Ascending aorta (tissue), 2 donors: ENCODE measurements around the gene RTN4. TPM values are rescaled to one million over a fixed set of nuclear protein-coding genes. Genes with fewer than 3 reads are reported as not detected.
"Not testable (repeated sequence)": the region's sequence is repeated elsewhere in the genome, so short reads cannot be mapped to it uniquely, and the experiment has no call there.

Experiments
- DNase-seq, 2 donors: peaks; one replicate each; pipeline ENCODE4 v3.0.0-alpha.2; 2019; ENCODE audit warnings: low spot score in 2 of 2
- H3K27ac ChIP-seq, 2 donors: fragments of 200-600 bp; sonication (generic); one replicate each; pipeline ENCODE4 v1.5.1; 2016 to 2017; ENCODE audit warnings: mild to moderate bottlenecking in 1 of 2
- H3K27me3 ChIP-seq: fragments of 200-600 bp; sonication (generic); one replicate; pipeline ENCODE4 v1.5.1; 2017
- H3K36me3 ChIP-seq, 2 donors: fragments of 200-600 bp; sonication (generic); one replicate each; pipeline ENCODE4 v1.5.1; 2016
- H3K4me1 ChIP-seq, 2 donors: fragments of 200-600 bp; sonication (generic); one replicate each; pipeline ENCODE4 v1.5.1; 2016 to 2017; ENCODE audit warnings: mild to moderate bottlenecking in 1 of 2
- H3K4me3 ChIP-seq, 2 donors: fragments of 200-600 bp; sonication (generic); one replicate each; pipeline ENCODE4 v1.5.1; 2016 to 2017; ENCODE audit warnings: mild to moderate bottlenecking in 1 of 2
- H3K9me3 ChIP-seq, 2 donors: fragments of 200-600 bp; sonication (generic); one replicate each; pipeline ENCODE4 v1.5.1; 2016
- intact Hi-C: fragments of 100-400 bp; cut with DNase I; formaldehyde crosslinking; loops from one replicate; pipeline ENCODE4 v1.15.1; 2023
- total RNA-seq: library from RNA; depleted of rRNA; stranded (reverse); fragments of >200 nt; gene quantifications from one replicate; pipeline ENCODE4 v1.1.0, GENCODE V29; 2016
- TF ChIP-seq, protein P1 (sequence below), 3 experiments: fragments of 200-600 bp in 2 of 3; fragments of 450-650 bp in 1 of 3; sonication (generic) in 2 of 3; IDR thresholded peaks; one replicate each; pipeline ENCODE4 v1.5.1; 2016 to 2019; ENCODE audit warnings: antibody characterized with exemption in 3 of 3, mild to moderate bottlenecking in 1 of 3, moderate library complexity in 1 of 3

Gene RTN4
- total RNA-seq, 1 donor from 2014 or later, result 296 TPM

DNA sequence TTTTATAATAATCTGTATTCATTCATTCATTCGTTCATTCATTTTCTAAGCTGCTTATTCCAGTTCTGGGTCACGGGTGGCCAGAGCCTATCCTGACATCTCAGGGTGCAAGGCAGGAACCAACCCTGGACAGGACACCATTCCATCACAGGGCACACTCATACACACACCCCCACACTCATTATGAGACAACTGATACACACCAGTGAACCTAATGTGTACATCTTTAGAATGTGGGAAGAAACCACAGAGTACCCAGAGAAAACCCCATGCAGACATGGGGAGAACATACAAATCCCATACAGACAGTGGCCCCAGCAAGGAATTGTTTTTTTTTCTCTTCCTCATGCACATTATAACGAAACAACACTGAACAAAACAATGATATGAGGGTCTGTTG is 54.7 kb downstream of the RTN4 start:
- peaks cover 3 to 30% of the 10 kb centered on the region in 2 donors for H3K4me1 ChIP-seq
- TF ChIP-seq, protein P1, sequence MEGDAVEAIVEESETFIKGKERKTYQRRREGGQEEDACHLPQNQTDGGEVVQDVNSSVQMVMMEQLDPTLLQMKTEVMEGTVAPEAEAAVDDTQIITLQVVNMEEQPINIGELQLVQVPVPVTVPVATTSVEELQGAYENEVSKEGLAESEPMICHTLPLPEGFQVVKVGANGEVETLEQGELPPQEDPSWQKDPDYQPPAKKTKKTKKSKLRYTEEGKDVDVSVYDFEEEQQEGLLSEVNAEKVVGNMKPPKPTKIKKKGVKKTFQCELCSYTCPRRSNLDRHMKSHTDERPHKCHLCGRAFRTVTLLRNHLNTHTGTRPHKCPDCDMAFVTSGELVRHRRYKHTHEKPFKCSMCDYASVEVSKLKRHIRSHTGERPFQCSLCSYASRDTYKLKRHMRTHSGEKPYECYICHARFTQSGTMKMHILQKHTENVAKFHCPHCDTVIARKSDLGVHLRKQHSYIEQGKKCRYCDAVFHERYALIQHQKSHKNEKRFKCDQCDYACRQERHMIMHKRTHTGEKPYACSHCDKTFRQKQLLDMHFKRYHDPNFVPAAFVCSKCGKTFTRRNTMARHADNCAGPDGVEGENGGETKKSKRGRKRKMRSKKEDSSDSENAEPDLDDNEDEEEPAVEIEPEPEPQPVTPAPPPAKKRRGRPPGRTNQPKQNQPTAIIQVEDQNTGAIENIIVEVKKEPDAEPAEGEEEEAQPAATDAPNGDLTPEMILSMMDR (IDR thresholded peaks at IDR 0.05), result no peak
- no peaks in the 10 kb centered on the region for H3K9me3 ChIP-seq
- H3K36me3 ChIP-seq, result no peaks in the 10 kb centered on the region
- no peak overlapping the region for H3K27ac ChIP-seq
- no peak for DNase-seq
- no peak overlapping the region for H3K4me3 ChIP-seq
- intact Hi-C loops, result no loop called here
- H3K27me3 ChIP-seq, result no peaks in the 10 kb centered on the region

DNA sequence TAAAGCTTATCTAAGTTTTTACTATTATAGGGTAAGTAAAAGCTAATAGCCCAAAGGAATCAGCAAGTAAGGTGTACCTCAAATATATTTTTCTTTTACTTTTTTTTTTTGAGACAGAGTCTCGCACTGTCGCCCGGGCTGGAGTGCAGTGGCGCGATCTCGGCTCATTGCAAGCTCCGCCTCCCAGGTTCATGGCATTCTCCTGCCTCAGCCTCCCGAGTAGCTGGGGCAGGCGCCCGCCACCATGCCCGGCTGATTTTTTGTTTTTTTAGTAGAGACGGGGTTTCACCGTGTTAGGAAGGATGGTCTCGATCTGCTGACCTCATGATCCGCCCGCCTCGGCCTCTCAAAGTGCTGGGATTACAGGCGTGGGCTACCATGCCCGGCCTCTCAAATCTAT is 59.6 kb downstream of the RTN4 start:
- intact Hi-C loops, H3K27ac ChIP-seq: not testable (repeated sequence)

DNA sequence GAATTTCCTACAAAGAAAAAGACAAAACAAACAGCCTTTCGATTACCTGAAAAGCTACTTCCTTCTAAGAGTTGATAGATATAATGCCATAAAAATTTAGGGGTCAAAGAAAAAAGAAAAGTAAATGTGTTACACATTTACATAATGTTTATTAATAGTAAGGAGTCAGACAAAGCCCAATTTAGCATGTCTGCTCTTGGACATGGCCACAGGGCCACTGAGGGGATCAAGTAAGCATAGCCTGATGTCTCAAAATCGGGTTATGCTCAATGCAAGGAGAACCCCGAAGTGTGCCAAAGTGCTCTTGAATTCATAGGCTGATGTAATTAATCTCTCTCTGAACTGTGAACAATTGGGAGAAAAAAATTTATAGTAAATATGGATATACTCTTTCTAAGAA is 61.6 kb downstream of the RTN4 start:
- Histone ChIP-seq H3K36me3 (peaks cover 5 to 13% of the 10 kb centered on the region in 2 donors), H3K27me3 (no peaks in the 10 kb centered on the region), H3K4me1 (peaks cover 12 to 20% of the 10 kb centered on the region in 2 donors), H3K4me3 (no peak overlapping the region), H3K27ac (no peak overlapping the region), H3K9me3 (no peaks in the 10 kb centered on the region)
- intact Hi-C loops, result no loop called here
- TF ChIP-seq, protein P1 (IDR thresholded peaks at IDR 0.05), result no peak
- no peak for DNase-seq

More for the DNA sequence above, 59.6 kb downstream of the RTN4 start:
- not testable (repeated sequence) for DNase-seq, H3K9me3 ChIP-seq, H3K4me3 ChIP-seq, H3K27me3 ChIP-seq
- peaks cover 5 to 13% of the 10 kb centered on the region in 2 donors for H3K36me3 ChIP-seq
- H3K4me1 ChIP-seq, result peaks cover 9 to 17% of the 10 kb centered on the region in 2 donors

DNA sequence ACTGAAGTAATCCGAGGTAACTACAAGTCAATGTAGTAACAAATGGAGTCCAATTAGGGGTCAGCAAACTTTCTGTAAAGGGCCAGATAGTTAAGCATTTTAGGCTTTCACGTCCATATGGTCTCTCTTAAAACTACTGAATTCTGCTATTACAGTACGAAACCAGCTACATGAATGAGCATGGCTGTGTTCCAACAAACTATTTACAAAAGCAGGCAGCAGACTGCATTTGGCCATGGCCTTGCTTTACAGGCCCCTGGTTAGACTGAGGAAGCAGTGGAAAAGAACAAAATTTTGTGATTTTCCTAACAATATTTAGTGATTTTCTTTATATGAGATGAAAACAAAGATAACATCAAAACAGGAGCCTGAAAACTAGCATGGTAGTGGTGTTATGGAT is 64.0 kb downstream of the RTN4 start:
- TF ChIP-seq, protein P1 (IDR thresholded peaks at IDR 0.05), result no peak
- Histone ChIP-seq H3K27ac (no peak overlapping the region), H3K4me3 (no peak overlapping the region), H3K27me3 (no peaks in the 10 kb centered on the region), H3K4me1 (peaks cover 12 to 26% of the 10 kb centered on the region in 2 donors), H3K36me3 (peaks cover 10 to 18% of the 10 kb centered on the region in 2 donors), H3K9me3 (no peaks in the 10 kb centered on the region)
- intact Hi-C loops, result no loop called here
- no peak for DNase-seq

DNA sequence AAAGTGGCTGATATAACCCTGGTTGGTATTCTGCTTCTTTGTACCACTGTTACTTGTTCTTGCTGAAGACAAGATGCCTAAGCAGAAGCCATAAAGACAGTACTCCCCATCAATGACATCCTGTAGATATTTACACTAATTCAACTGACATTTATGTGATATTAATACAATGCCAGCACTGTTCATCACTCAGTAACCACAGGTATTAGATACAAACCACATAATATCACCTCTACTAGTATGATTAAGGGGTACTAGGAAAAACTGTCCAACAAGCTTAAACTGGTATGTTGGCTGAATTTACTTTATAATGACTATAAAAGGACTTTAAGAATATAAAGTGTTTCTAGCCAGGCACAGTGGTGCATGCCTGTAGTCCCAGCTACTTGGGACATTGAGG is 65.8 kb downstream of the RTN4 start:
- Histone ChIP-seq H3K36me3 (peaks cover 10 to 22% of the 10 kb centered on the region in 2 donors), H3K27ac (no peak overlapping the region), H3K4me3 (no peak overlapping the region), H3K27me3 (no peaks in the 10 kb centered on the region), H3K4me1 (peaks cover 12 to 33% of the 10 kb centered on the region in 2 donors), H3K9me3 (no peaks in the 10 kb centered on the region)
- intact Hi-C loops, result no loop called here
- TF ChIP-seq, protein P1 (IDR thresholded peaks at IDR 0.05), result no peak
- no peak for DNase-seq

DNA sequence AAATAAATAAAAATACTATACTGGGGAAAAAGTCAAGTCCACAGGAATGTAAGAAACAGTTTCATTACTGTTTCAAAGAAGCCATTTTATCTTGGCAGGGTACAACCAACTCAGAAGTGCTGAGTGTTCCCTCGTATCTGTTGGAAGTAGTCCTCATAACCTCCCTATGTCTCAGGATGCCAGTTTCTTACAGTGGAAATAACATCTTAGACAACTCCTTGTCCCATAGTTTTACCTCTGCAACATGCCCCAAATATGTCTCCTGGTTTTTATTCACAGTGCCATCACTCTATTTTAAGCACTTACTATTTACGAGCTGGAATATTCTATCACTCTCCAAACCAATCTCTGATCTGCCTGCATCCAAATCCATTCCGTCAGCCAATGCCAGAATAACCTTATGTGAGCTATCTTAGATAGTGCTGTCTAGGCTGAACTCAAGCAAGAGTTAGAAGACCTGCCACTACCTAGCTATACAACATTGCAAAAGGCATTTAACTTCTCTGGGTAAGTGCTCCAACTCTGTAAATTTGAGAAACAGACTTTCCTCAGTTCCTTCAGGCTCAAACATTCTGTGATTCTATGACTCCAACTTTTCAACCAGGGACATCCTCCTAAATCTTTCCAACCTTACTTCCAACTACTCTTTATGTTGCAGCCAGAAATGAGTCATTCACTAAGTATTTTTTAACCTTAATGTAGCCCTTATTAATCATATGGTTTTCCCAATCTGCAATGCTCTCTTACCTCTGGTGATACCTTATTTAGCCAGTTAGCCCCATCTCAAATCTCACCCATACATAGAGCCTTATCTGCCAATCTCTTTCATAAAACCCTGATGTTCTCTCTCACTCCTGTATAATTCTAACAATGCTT is 66.7 kb downstream of the RTN4 start:
- intact Hi-C loops, result no loop called here
- no peak overlapping the region for H3K4me3 ChIP-seq

More for the DNA sequence above, 66.7 kb downstream of the RTN4 start:
- H3K4me1 ChIP-seq, result peaks cover 12 to 29% of the 10 kb centered on the region in 2 donors
- H3K27ac ChIP-seq, result peak overlapping the region in 1 of 2 donors; percentile 29
- no peaks in the 10 kb centered on the region for H3K27me3 ChIP-seq
- no peaks in the 10 kb centered on the region for H3K9me3 ChIP-seq
- H3K36me3 ChIP-seq, result peaks cover 10 to 22% of the 10 kb centered on the region in 2 donors
- TF ChIP-seq, protein P1 (IDR thresholded peaks at IDR 0.05), result no peak
- no peak for DNase-seq
